ENCODE measurements around the gene RPL26.
"Not testable (repeated sequence)": the region's sequence is repeated elsewhere in the genome, so short reads cannot be mapped to it uniquely, and the experiment has no call there.

RPL26 gene

DNA sequence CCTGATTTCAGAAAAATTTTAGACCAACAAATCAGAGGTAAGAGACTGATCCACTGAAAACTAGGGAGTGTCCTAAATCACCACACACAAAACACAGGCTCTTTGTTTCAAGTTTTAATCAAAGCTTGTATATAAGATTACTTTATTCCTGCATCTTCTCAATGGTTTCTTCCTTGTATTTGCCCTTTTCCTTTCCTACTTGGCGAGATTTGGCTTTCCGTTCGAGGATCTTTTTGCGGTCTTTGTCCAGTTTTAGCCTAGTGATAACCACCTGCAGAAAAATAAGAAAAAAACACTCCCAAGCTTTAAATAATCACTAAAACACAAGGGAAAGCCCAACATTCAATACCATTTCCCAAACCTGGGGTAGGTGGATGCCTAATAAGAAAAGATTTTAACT, 5.6 kb downstream of the RPL26 start:
- TF ChIP-seq, protein P1, sequence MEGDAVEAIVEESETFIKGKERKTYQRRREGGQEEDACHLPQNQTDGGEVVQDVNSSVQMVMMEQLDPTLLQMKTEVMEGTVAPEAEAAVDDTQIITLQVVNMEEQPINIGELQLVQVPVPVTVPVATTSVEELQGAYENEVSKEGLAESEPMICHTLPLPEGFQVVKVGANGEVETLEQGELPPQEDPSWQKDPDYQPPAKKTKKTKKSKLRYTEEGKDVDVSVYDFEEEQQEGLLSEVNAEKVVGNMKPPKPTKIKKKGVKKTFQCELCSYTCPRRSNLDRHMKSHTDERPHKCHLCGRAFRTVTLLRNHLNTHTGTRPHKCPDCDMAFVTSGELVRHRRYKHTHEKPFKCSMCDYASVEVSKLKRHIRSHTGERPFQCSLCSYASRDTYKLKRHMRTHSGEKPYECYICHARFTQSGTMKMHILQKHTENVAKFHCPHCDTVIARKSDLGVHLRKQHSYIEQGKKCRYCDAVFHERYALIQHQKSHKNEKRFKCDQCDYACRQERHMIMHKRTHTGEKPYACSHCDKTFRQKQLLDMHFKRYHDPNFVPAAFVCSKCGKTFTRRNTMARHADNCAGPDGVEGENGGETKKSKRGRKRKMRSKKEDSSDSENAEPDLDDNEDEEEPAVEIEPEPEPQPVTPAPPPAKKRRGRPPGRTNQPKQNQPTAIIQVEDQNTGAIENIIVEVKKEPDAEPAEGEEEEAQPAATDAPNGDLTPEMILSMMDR (conservative IDR thresholded peaks at IDR 0.05; ENCODE audit: low read depth, low read length): no peak
- no peak for DNase-seq (ENCODE audit: low read depth)
- H3K4me3 ChIP-seq (ENCODE audit: low read length): no peak overlapping the region

DNA sequence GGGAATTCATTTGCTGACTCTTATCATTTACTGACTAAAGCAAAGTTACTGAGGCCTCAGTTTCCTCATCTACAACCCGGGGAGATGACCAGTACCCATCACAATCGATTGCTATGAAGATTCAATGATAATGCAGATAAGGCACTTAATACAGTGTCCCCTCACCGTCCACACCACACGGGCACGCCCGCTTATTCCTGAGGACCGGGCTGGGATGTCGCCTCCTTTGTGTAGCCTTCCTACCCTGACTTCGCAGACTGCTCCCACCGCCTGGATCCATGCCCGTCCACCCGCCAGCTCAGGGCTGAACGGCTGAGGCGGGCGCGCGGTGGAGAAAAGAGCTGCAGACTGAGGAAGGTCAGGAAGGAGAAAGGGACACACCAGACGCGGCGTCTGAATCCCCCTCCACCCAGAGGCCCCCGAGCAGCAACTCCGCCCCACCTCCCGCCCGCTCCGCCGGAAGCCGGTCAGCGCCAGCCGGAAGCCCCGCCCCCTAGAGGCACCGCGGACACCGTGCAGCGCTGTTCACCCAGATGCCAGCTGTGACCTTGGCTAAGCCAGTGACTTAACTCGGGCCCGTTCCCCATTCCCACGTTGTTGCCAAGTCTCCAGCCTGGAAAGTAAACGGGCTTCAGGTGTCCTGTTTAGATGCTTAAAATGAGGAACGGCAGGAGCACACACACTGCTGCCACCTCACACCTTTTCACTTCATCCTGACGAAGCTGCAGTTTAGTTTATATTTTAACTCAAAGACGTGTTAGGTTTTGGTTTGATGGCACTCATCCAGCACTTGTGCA, 6.5 kb downstream of the RPL26 start, which contains the start of gene KRABD2:
Gene KRABD2, minus strand, starts transcription at position 434 of the 797 bp plus-strand sequence.
- peak; percentile 72 for DNase-seq (ENCODE audit: low read depth)
- TF ChIP-seq, protein P1 (conservative IDR thresholded peaks at IDR 0.05; ENCODE audit: low read depth, low read length): peak; percentile 60
- peak within 1 kb of the TSS; percentile 83 for H3K4me3 ChIP-seq (ENCODE audit: low read length)

DNA sequence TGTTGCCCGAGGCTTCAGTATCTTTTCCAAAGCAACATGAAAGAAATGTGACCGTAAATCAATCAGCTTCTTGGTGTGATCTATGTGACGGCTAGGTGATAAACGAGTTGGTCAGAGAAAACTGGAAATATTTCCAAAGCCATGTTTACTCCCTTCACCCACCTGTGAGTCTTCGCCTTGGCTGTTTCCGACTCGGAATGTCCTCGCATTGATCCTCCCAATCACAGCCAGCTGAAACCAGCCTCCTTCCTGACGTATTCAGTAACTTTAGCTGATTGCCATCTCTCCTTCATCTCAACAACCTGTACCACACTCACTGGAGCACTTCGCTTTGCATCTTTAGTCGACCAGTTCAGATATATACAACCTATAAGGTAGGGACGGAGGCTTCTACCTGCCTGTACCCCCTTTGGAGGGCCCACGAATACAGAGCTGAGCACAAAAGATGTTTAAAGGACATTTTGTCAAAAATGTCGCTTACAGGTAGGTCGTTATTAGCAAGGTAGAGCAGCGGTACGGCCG, 7.2 kb downstream of the RPL26 start:
- peak overlapping the region; percentile 83 for H3K4me3 ChIP-seq (ENCODE audit: low read length)
- no peak for DNase-seq (ENCODE audit: low read depth)
- TF ChIP-seq, protein P1 (conservative IDR thresholded peaks at IDR 0.05; ENCODE audit: low read depth, low read length): no peak

DNA sequence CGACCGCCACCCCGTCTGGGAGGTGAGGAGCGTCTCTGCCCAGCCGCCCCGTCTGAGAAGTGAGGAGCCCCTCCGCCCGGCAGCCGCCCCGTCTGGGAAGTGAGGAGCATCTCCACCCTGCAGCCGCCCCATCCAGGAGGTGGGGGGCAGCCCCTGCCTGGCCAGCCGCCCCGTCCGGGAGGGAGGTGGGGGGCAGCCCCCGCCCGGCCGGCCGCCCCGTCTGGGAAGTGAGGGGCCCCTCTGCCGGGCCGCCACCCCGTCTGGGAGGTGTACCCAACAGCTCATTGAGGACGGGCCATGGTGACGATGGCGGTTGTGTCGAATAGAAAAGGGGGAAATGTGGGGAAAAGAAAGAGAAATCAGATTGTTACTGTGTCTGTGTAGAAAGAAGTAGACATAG, 9.1 kb downstream of the RPL26 start:
- H3K4me3 ChIP-seq (ENCODE audit: low read length); DNase-seq (ENCODE audit: low read depth): not testable (repeated sequence)

DNA sequence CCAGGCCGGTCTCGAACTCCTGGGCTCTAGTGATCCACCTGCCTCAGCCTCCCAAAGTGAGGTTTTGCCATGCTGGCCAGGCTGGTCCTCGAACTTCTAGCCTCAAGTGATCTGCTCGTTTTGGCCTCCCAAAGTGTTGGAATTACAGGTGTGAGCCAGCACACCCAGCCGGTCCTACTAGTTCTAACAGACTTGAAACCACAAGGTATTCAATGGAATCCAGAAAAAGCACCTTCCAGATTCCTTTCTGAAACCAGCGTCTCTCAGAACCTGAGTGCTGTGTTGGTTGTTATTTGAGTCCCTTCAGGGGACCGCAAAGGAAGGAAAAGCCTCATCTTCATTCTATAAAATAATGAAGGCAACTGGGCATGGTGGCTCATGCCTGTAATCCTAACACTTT, 10.6 kb downstream of the RPL26 start:
- no peak for DNase-seq (ENCODE audit: low read depth)
- TF ChIP-seq, protein P1 (conservative IDR thresholded peaks at IDR 0.05; ENCODE audit: low read depth, low read length): no peak
- H3K4me3 ChIP-seq (ENCODE audit: low read length): no peak overlapping the region

DNA sequence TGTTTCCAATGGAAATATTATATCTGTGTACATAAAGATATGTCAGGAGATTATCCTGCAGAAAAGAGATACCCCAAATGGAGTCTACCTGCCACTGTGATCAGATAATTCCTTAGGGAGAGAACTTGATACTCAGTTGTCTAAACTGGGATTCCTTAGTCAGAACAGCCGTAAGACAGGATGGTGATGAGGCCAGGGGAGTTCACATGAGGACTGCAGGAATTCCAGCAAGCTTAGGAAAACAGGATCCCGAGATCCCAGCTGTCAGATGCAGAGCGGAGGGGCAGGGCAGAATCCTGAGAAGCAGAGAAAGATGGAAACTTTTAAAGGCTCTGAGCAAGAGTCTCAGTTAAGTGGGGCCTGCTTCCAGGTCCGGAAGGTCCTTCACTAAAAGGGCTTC, 11.2 kb downstream of the RPL26 start:
- TF ChIP-seq, protein P1 (conservative IDR thresholded peaks at IDR 0.05; ENCODE audit: low read depth, low read length): no peak
- no peak for DNase-seq (ENCODE audit: low read depth)
- H3K4me3 ChIP-seq (ENCODE audit: low read length): no peak overlapping the region

DNA sequence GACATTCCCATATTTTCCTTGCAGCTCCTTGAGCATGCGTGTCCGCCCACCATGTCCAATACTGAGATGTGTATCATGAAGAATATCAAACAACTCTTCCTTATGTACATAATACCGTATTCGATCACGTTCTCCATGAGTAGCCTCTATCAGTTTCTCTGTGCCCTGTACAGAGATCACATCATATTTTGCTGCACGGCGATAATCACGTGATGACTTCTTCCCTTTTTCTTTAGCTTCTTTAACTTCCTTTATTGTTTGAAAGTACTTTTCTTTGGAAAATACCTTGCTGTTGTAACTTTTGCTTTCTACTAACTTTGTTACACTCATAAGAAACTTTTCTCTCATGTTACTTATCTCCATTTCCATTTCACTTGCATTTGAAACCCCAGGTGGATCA, 13.0 kb downstream of the RPL26 start:
- TF ChIP-seq, protein P1 (conservative IDR thresholded peaks at IDR 0.05; ENCODE audit: low read depth, low read length): no peak
- H3K4me3 ChIP-seq (ENCODE audit: low read length): no peak overlapping the region

More for the DNA sequence above, 13.0 kb downstream of the RPL26 start:
- DNase-seq (ENCODE audit: low read depth): no peak

Measured in retinal pigment epithelial cell (primary cell).